Liver (tissue), 9 donors: ENCODE data around the gene CAMP. TPM values are rescaled to one million over a fixed set of nuclear protein-coding genes. Genes with fewer than 3 reads are reported as not detected.

Experiments
- DNase-seq: peaks from one replicate; pipeline ENCODE4 v3.0.0-alpha.2; 2017; ENCODE audit warnings: low spot score
- H3K27ac ChIP-seq, 2 donors: one replicate each; pipeline ENCODE4 v1.7.0; 2013; ENCODE audit warnings: inconsistent platforms in 2 of 2, low read length in 2 of 2, control low read depth in 1 of 2, low read depth in 1 of 2, mild to moderate bottlenecking in 1 of 2
- H3K27me3 ChIP-seq, 4 donors: one replicate each; pipeline versions ENCODE4 v1.6.1 to v1.7.0; 2013; ENCODE audit warnings: low read length in 3 of 4, inconsistent platforms in 1 of 4, mild to moderate bottlenecking in 1 of 4, moderate library complexity in 1 of 4; ENCODE audit not compliant: control insufficient read depth in 4 of 4, insufficient read depth in 4 of 4
- H3K36me3 ChIP-seq, 4 donors: one replicate each; pipeline versions ENCODE4 v1.6.1 to v1.7.0; 2013; ENCODE audit warnings: low read length in 3 of 4, mild to moderate bottlenecking in 3 of 4, low read depth in 1 of 4, moderate library complexity in 1 of 4; ENCODE audit not compliant: control insufficient read depth in 4 of 4, insufficient read depth in 3 of 4
- H3K4me1 ChIP-seq, 4 donors: one replicate each; pipeline versions ENCODE4 v1.6.1 to v1.7.0; 2013; ENCODE audit warnings: low read length in 3 of 4, mild to moderate bottlenecking in 3 of 4, moderate library complexity in 1 of 4; ENCODE audit not compliant: control insufficient read depth in 4 of 4, insufficient read depth in 4 of 4
- H3K4me3 ChIP-seq, 3 donors: one replicate each; pipeline versions ENCODE4 v1.6.1 to v1.7.0; 2013; ENCODE audit warnings: low read length in 3 of 3, control low read depth in 1 of 3, low read depth in 1 of 3, mild to moderate bottlenecking in 1 of 3
- H3K9ac ChIP-seq, 2 donors: one replicate each; pipeline ENCODE4 v1.7.0; 2013; ENCODE audit warnings: low read length in 2 of 2, mild to moderate bottlenecking in 2 of 2, moderate library complexity in 2 of 2, control low read depth in 1 of 2, low read depth in 1 of 2
- H3K9me3 ChIP-seq, 4 donors: one replicate each; pipeline versions ENCODE4 v1.6.1 to v1.7.0; 2013; ENCODE audit warnings: low read length in 3 of 4; ENCODE audit not compliant: control insufficient read depth in 4 of 4
- EGR1 ChIP-seq, 2 donors: IDR thresholded peaks; 2 replicates each; pipeline ENCODE4 v1.6.1; 2016 to 2018; ENCODE audit warnings: antibody characterized with exemption in 2 of 2, low read depth in 2 of 2
- FOXA1 ChIP-seq: IDR thresholded peaks from 2 replicates; pipeline ENCODE4 v1.6.1; 2016; ENCODE audit warnings: antibody characterized with exemption
- FOXA2 ChIP-seq: IDR thresholded peaks from 2 replicates; pipeline ENCODE4 v1.6.1; 2016; ENCODE audit warnings: antibody characterized with exemption
- GABPA ChIP-seq, 2 donors: IDR thresholded peaks in 1 of 2; conservative IDR thresholded peaks in 1 of 2; 2 replicates each; pipeline ENCODE4 v1.6.1; 2016; ENCODE audit warnings: antibody characterized with exemption in 2 of 2, mild to moderate bottlenecking in 1 of 2, moderate library complexity in 1 of 2
- HNF4A ChIP-seq, 2 donors: conservative IDR thresholded peaks; 2 replicates each; pipeline ENCODE4 v1.6.1; 2016; ENCODE audit warnings: antibody characterized with exemption in 2 of 2, mild to moderate bottlenecking in 2 of 2
- HNF4G ChIP-seq: IDR thresholded peaks from 2 replicates; pipeline ENCODE4 v1.6.1; 2016; ENCODE audit warnings: antibody characterized with exemption
- JUND ChIP-seq, 2 donors: IDR thresholded peaks; 2 replicates each; pipeline ENCODE4 v1.6.1; 2016; ENCODE audit warnings: antibody characterized with exemption in 2 of 2
- NR2F2 ChIP-seq: IDR thresholded peaks from 2 replicates; pipeline ENCODE4 v1.6.1; 2016; ENCODE audit warnings: antibody characterized with exemption
- RAD21 ChIP-seq, 2 donors: IDR thresholded peaks; 2 replicates each; pipeline ENCODE4 v1.6.1; 2016; ENCODE audit warnings: antibody characterized with exemption in 2 of 2, mild to moderate bottlenecking in 2 of 2
- SP1 ChIP-seq: IDR thresholded peaks from 2 replicates; pipeline ENCODE4 v1.6.1; 2018; ENCODE audit warnings: antibody characterized with exemption, mild to moderate bottlenecking
- TAF1 ChIP-seq: conservative IDR thresholded peaks from 2 replicates; pipeline ENCODE4 v1.6.1; 2016; ENCODE audit warnings: antibody characterized with exemption, mild to moderate bottlenecking
- YY1 ChIP-seq: IDR thresholded peaks from 2 replicates; pipeline ENCODE4 v1.6.1; 2016; ENCODE audit warnings: antibody characterized with exemption, mild to moderate bottlenecking
- WGBS: extraction: QIAGEN DNeasy Blood & Tissue Kit; methylation state at CpG from one replicate; pipeline ENCODE4 v1.1.7; 2013; 5-methylcytosine and 5-hydroxymethylcytosine counted together
- polyA plus RNA-seq, 2 donors: library from polyadenylated mRNA; stranded (reverse) in 1 of 2; unstranded in 1 of 2; fragments of 200-250 nt in 1 of 2; fragments of >200 nt in 1 of 2; fragmentation: Nextera tagmentation in 1 of 2; extraction: Ambion mirVana in 1 of 2; gene quantifications; one replicate each; pipeline versions ENCODE4 v1.2.1 to v1.2.3, GENCODE V29; 2013 to 2015
- total RNA-seq, 2 donors: library from RNA; depleted of rRNA; stranded (reverse); fragments of >200 nt; gene quantifications; one replicate each; pipeline ENCODE4 v1.2.3, GENCODE V29; 2014
- TF ChIP-seq, protein P1 (sequence below): IDR thresholded peaks from 2 replicates; pipeline ENCODE4 v1.6.1; 2016; ENCODE audit warnings: antibody characterized with exemption
- TF ChIP-seq, protein P2 (sequence below): IDR thresholded peaks from 2 replicates; pipeline ENCODE4 v1.6.1; 2016; ENCODE audit warnings: antibody characterized with exemption, mild to moderate bottlenecking
- TF ChIP-seq, protein P3 (sequence below): IDR thresholded peaks from 2 replicates; pipeline ENCODE4 v1.6.1; 2016; ENCODE audit warnings: antibody characterized with exemption
- TF ChIP-seq, protein P4 (sequence below): fragments of 150-350 bp; IDR thresholded peaks from 2 replicates; pipeline ENCODE4 v1.5.1; 2017; ENCODE audit warnings: improper control_type of control experiment, low read depth, low read length; ENCODE audit not compliant: missing input control
- donor health status: healthy.
- donor health status: healthy.
- donor health status: healthy.
- donor health status: healthy.
- donor health status: healthy.

Gene CAMP
- total and polyA plus RNA-seq, 4 donors: 0.25 to 3.2 (median 0.62) TPM; not detected in 1

DNA sequence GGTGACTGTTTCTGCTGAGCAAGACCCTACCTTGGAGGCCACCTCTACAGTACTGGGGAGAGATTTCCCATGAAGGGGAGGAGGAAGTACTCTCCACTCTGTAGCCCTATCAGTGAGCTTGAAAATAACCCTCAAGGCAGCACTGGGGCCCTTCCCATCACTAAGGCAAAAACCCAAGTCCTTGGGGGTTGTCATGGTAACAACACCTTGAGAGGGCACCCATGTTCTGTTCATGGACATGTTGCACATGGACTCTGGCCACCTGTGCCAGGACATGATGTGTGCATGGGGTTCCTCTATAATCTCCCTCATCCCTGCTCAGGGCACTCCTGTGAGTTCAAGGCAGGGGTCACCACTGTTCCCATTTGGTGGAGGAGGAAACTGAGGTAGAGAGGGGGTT is 24.2 kb upstream of the CAMP start:
- Histone ChIP-seq H3K4me3 (no peak overlapping the region), H3K36me3 (no peaks in the 10 kb centered on the region), H3K27me3 (peaks cover 0 to 3% (median 0%) of the 10 kb centered on the region in 4 donors), H3K9me3 (no peaks in the 10 kb centered on the region), H3K9ac (no peak overlapping the region), H3K27ac (no peak overlapping the region), H3K4me1 (peaks cover 0 to 4% (median 0%) of the 10 kb centered on the region in 4 donors)
- DNase-seq: no peak
- TF ChIP-seq RAD21 (IDR thresholded peaks at IDR 0.05) (no peak), SP1 (no peak), FOXA1 (no peak), JUND (IDR thresholded peaks at IDR 0.05) (no peak), HNF4G (no peak), TAF1 (no peak), NR2F2 (no peak), GABPA (IDR thresholded peaks at IDR 0.05 in 1 of 2, conservative IDR thresholded peaks at IDR 0.05 in 1 of 2) (no peak), EGR1 (IDR thresholded peaks at IDR 0.05; ENCODE audit: low read depth in 2 of 2) (no peak), FOXA2 (no peak), HNF4A (conservative IDR thresholded peaks at IDR 0.05) (no peak)
- TF ChIP-seq, protein P1, sequence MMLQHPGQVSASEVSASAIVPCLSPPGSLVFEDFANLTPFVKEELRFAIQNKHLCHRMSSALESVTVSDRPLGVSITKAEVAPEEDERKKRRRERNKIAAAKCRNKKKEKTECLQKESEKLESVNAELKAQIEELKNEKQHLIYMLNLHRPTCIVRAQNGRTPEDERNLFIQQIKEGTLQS: no peak
- TF ChIP-seq, protein P2, sequence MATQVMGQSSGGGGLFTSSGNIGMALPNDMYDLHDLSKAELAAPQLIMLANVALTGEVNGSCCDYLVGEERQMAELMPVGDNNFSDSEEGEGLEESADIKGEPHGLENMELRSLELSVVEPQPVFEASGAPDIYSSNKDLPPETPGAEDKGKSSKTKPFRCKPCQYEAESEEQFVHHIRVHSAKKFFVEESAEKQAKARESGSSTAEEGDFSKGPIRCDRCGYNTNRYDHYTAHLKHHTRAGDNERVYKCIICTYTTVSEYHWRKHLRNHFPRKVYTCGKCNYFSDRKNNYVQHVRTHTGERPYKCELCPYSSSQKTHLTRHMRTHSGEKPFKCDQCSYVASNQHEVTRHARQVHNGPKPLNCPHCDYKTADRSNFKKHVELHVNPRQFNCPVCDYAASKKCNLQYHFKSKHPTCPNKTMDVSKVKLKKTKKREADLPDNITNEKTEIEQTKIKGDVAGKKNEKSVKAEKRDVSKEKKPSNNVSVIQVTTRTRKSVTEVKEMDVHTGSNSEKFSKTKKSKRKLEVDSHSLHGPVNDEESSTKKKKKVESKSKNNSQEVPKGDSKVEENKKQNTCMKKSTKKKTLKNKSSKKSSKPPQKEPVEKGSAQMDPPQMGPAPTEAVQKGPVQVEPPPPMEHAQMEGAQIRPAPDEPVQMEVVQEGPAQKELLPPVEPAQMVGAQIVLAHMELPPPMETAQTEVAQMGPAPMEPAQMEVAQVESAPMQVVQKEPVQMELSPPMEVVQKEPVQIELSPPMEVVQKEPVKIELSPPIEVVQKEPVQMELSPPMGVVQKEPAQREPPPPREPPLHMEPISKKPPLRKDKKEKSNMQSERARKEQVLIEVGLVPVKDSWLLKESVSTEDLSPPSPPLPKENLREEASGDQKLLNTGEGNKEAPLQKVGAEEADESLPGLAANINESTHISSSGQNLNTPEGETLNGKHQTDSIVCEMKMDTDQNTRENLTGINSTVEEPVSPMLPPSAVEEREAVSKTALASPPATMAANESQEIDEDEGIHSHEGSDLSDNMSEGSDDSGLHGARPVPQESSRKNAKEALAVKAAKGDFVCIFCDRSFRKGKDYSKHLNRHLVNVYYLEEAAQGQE: no peak
- TF ChIP-seq, protein P3, sequence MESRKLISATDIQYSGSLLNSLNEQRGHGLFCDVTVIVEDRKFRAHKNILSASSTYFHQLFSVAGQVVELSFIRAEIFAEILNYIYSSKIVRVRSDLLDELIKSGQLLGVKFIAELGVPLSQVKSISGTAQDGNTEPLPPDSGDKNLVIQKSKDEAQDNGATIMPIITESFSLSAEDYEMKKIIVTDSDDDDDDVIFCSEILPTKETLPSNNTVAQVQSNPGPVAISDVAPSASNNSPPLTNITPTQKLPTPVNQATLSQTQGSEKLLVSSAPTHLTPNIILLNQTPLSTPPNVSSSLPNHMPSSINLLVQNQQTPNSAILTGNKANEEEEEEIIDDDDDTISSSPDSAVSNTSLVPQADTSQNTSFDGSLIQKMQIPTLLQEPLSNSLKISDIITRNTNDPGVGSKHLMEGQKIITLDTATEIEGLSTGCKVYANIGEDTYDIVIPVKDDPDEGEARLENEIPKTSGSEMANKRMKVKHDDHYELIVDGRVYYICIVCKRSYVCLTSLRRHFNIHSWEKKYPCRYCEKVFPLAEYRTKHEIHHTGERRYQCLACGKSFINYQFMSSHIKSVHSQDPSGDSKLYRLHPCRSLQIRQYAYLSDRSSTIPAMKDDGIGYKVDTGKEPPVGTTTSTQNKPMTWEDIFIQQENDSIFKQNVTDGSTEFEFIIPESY: no peak
- TF ChIP-seq, protein P4, sequence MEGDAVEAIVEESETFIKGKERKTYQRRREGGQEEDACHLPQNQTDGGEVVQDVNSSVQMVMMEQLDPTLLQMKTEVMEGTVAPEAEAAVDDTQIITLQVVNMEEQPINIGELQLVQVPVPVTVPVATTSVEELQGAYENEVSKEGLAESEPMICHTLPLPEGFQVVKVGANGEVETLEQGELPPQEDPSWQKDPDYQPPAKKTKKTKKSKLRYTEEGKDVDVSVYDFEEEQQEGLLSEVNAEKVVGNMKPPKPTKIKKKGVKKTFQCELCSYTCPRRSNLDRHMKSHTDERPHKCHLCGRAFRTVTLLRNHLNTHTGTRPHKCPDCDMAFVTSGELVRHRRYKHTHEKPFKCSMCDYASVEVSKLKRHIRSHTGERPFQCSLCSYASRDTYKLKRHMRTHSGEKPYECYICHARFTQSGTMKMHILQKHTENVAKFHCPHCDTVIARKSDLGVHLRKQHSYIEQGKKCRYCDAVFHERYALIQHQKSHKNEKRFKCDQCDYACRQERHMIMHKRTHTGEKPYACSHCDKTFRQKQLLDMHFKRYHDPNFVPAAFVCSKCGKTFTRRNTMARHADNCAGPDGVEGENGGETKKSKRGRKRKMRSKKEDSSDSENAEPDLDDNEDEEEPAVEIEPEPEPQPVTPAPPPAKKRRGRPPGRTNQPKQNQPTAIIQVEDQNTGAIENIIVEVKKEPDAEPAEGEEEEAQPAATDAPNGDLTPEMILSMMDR: no peak

DNA sequence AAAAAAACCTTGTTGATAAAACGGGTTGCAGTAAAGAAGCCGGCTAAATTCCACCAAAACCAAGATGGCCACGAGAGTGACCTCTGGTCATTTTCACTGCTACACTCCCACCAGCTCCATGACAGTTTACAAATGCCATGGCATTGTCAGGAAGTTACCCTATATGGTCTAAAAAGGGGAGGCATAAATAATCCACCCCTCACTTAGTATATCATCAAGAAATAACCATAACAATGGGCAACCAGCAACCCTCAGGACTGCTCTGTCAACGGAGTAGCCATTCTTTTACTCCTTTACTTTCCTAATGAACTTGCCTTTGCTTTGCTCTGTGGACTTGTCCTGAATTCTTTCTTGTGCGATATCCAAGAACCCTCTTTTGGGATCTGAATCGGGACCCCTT is 20.7 kb upstream of the CAMP start:
- Histone ChIP-seq H3K36me3 (no peaks in the 10 kb centered on the region), H3K9me3 (no peaks in the 10 kb centered on the region), H3K9ac (no peak overlapping the region), H3K4me3 (no peak overlapping the region), H3K27ac (no peak overlapping the region), H3K4me1 (no peaks in the 10 kb centered on the region), H3K27me3 (peaks cover 0 to 3% (median 0%) of the 10 kb centered on the region in 4 donors)
- DNase-seq: no peak
- 82% methylated on average over 6 of the region's 6 CpGs for WGBS
- TF ChIP-seq FOXA1 (no peak), HNF4G (no peak), TAF1 (no peak), JUND (IDR thresholded peaks at IDR 0.05) (no peak), YY1 (no peak)
- TF ChIP-seq, protein P3: no peak
- TF ChIP-seq, protein P2: no peak
